IMR-90 (cell line): ENCODE measurements around the gene CACNA1F. TPM values are rescaled to one million over a fixed set of nuclear protein-coding genes. Genes with fewer than 3 reads are reported as not detected.

Source experiments
- ATAC-seq: fragments of 200-7000 bp; cut with Tn5 transposase; 2 replicates; pipeline ENCODE4 v1.9.1; 2020; ENCODE audit warnings: low read depth, mild to moderate bottlenecking, moderate library complexity
- BruUV-seq: library from RNA; stranded (reverse); fragments of 400-500 nt; replicated peaks from 2 replicates; lab custom pipeline; 2021; lab: Mats Ljungman, UMichigan
- CTCF ChIA-PET: fragments of 300-600 bp; formaldehyde crosslinking; extraction: SDS; loops from one replicate; lab custom pipeline; 2021; ENCODE audit warnings: antibody characterized with exemption; lab: Yijun Ruan, JAX
- POLR2A ChIA-PET: fragments of 300-600 bp; sonication (Branson Sonifier 250); formaldehyde crosslinking; loops from one replicate; lab custom pipeline; 2022; ENCODE audit warnings: antibody characterized with exemption; ENCODE audit not compliant: unreplicated experiment; lab: Charles Lee
- DNase-seq: peaks from one replicate; pipeline ENCODE4 v3.0.0; 2013
- H2AFZ ChIP-seq: replicated peaks from 2 replicates; pipeline ENCODE3; 2013; ENCODE audit warnings: low read length, mild to moderate bottlenecking; ENCODE audit not compliant: poor library complexity
- H2AK5ac ChIP-seq: 2 replicates; pipeline ENCODE4 v1.6.1; 2013; ENCODE audit warnings: low read depth, low read length, inconsistent platforms
- H2AK9ac ChIP-seq: replicated peaks from 2 replicates; pipeline ENCODE3; 2013; ENCODE audit warnings: mild to moderate bottlenecking, low read depth, low read length, moderate library complexity; ENCODE audit not compliant: poor library complexity
- H2BK120ac ChIP-seq: 2 replicates; pipeline ENCODE4 v1.6.1; 2013; ENCODE audit warnings: low read depth, low read length, inconsistent platforms
- H2BK15ac ChIP-seq: 3 replicates; pipeline ENCODE4 v1.6.1; 2013; ENCODE audit warnings: low read depth, low read length, inconsistent platforms
- H2BK20ac ChIP-seq: 2 replicates; pipeline ENCODE4 v1.6.1; 2013; ENCODE audit warnings: low read depth, mild to moderate bottlenecking, inconsistent platforms, low read length, moderate library complexity
- H2BK5ac ChIP-seq: 2 replicates; pipeline ENCODE4 v1.6.1; 2013; ENCODE audit warnings: mild to moderate bottlenecking, low read depth, low read length, inconsistent platforms; ENCODE audit not compliant: poor library complexity, severe bottlenecking
- H3K14ac ChIP-seq: replicated peaks from 2 replicates; pipeline ENCODE4 v1.6.1; 2013; ENCODE audit warnings: low read depth, low read length, inconsistent platforms
- H3K18ac ChIP-seq: 2 replicates; pipeline ENCODE4 v1.6.1; 2013; ENCODE audit warnings: low read depth, low read length, control low read depth
- H3K23ac ChIP-seq: 2 replicates; pipeline ENCODE4 v1.6.1; 2013; ENCODE audit warnings: low read depth, low read length, inconsistent platforms
- H3K27ac ChIP-seq: 2 replicates; pipeline ENCODE4 v1.5.1; 2013; ENCODE audit warnings: mild to moderate bottlenecking, control low read depth, low read length; ENCODE audit not compliant: insufficient read depth
- H3K27me3 ChIP-seq: 2 replicates; pipeline ENCODE4 v1.6.1; 2013; ENCODE audit warnings: low read length; ENCODE audit not compliant: control insufficient read depth, insufficient read depth
- H3K36me3 ChIP-seq: 2 replicates; pipeline ENCODE4 v1.6.1; 2013; ENCODE audit warnings: low read length, mixed read lengths; ENCODE audit not compliant: control insufficient read depth, insufficient read depth
- H3K4ac ChIP-seq: 2 replicates; pipeline ENCODE4 v1.6.1; 2013; ENCODE audit warnings: low read depth, low read length, inconsistent platforms
- H3K4me1 ChIP-seq: 2 replicates; pipeline ENCODE4 v1.6.1; 2013; ENCODE audit warnings: low read length, mixed read lengths; ENCODE audit not compliant: control insufficient read depth, insufficient read depth
- H3K4me2 ChIP-seq: 2 replicates; pipeline ENCODE4 v1.6.1; 2013; ENCODE audit warnings: low read depth, mild to moderate bottlenecking, control low read depth, low read length, moderate library complexity
- H3K4me3 ChIP-seq: 2 replicates; pipeline ENCODE4 v1.5.1; 2013; ENCODE audit warnings: low read depth, mild to moderate bottlenecking, control low read depth, low read length, moderate library complexity; ENCODE audit not compliant: insufficient read depth
- H3K56ac ChIP-seq: 2 replicates; pipeline ENCODE4 v1.6.1; 2013; ENCODE audit warnings: low read length, inconsistent platforms; ENCODE audit not compliant: insufficient read depth; ENCODE audit errors: extremely low read depth
- H3K79me1 ChIP-seq, 2 experiments: 2 replicates each; pipeline ENCODE4 v1.6.1; 2013; ENCODE audit warnings: low read length in 2 of 2, inconsistent platforms in 1 of 2, low read depth in 1 of 2
- H3K9ac ChIP-seq: 2 replicates; pipeline ENCODE4 v1.6.1; 2013; ENCODE audit warnings: low read depth, low read length, control low read depth
- H3K9me1 ChIP-seq: 2 replicates; pipeline ENCODE4 v1.6.1; 2013; ENCODE audit warnings: low read length, inconsistent platforms; ENCODE audit not compliant: insufficient read depth
- H3K9me3 ChIP-seq: 2 replicates; pipeline ENCODE4 v1.6.1; 2013; ENCODE audit warnings: low read length; ENCODE audit not compliant: control insufficient read depth, insufficient read depth
- H4K20me1 ChIP-seq: 2 replicates; pipeline ENCODE4 v1.6.1; 2013; ENCODE audit warnings: low read length, inconsistent platforms; ENCODE audit not compliant: insufficient read depth
- H4K5ac ChIP-seq: 2 replicates; pipeline ENCODE4 v1.6.1; 2013; ENCODE audit warnings: mild to moderate bottlenecking, low read depth, low read length, control low read depth
- H4K8ac ChIP-seq, 2 experiments: 2 replicates each; pipeline ENCODE4 v1.6.1; 2013; ENCODE audit warnings: low read depth in 2 of 2, low read length in 2 of 2, control low read depth in 1 of 2, inconsistent platforms in 1 of 2
- H4K91ac ChIP-seq: 2 replicates; pipeline ENCODE4 v1.6.1; 2013; ENCODE audit warnings: low read depth, low read length, inconsistent platforms; ENCODE audit not compliant: insufficient read depth
- BHLHE40 ChIP-seq: fragments of 150-350 bp; IDR thresholded peaks from 2 replicates; pipeline ENCODE4 v1.6.1; 2016; ENCODE audit warnings: mild to moderate bottlenecking, low read depth, low read length
- CEBPB ChIP-seq: IDR thresholded peaks from 2 replicates; pipeline ENCODE4 v1.6.1; 2012; ENCODE audit warnings: low read depth, low read length, improper control_type of control experiment
- CHD1 ChIP-seq: IDR thresholded peaks from 2 replicates; pipeline ENCODE4 v1.6.1; 2012; ENCODE audit warnings: low read depth, low read length, improper control_type of control experiment
- FOS ChIP-seq: fragments of 150-350 bp; IDR thresholded peaks from 2 replicates; pipeline ENCODE4 v1.6.1; 2016; ENCODE audit warnings: low read depth, low read length
- MAFK ChIP-seq: IDR thresholded peaks from 2 replicates; pipeline ENCODE4 v1.6.1; 2012; ENCODE audit warnings: low read depth, low read length, improper control_type of control experiment
- MAZ ChIP-seq: IDR thresholded peaks from 2 replicates; pipeline ENCODE4 v1.6.1; 2012; ENCODE audit warnings: low read depth, mild to moderate bottlenecking, low read length, improper control_type of control experiment, moderate library complexity, borderline replicate concordance
- MXI1 ChIP-seq: IDR thresholded peaks from 2 replicates; pipeline ENCODE4 v1.6.1; 2012; ENCODE audit warnings: low read depth, mild to moderate bottlenecking, low read length, moderate library complexity, borderline replicate concordance
- NFE2L2 ChIP-seq: fragments of 150-350 bp; IDR thresholded peaks from 2 replicates; pipeline ENCODE4 v1.6.1; 2016; ENCODE audit warnings: low read depth, mild to moderate bottlenecking, low read length
- POLR2A ChIP-seq: IDR thresholded peaks from 2 replicates; pipeline ENCODE4 v1.6.1; 2012; ENCODE audit warnings: mild to moderate bottlenecking, low read depth, low read length
- RAD21 ChIP-seq: IDR thresholded peaks from 2 replicates; pipeline ENCODE4 v1.6.1; 2012; ENCODE audit warnings: low read length, improper control_type of control experiment
- RCOR1 ChIP-seq: IDR thresholded peaks from 2 replicates; pipeline ENCODE4 v1.6.1; 2012; ENCODE audit warnings: mild to moderate bottlenecking, low read length, improper control_type of control experiment; ENCODE audit not compliant: insufficient replicate concordance
- RFX5 ChIP-seq: IDR thresholded peaks from 2 replicates; pipeline ENCODE4 v1.8.0; 2012; ENCODE audit warnings: low read depth, mild to moderate bottlenecking, low read length, moderate library complexity
- WGBS, 2 experiments: methylation state at CpG; one replicate each; pipeline versions ENCODE4 v1.1.5 to v1.1.7; 2013; ENCODE audit warnings: missing lambda C conversion rate in 2 of 2; ENCODE audit not compliant: insufficient read length in 1 of 2; ENCODE audit errors: extremely low coverage in 2 of 2; 5-methylcytosine and 5-hydroxymethylcytosine counted together
- dilution Hi-C: fragments of 300-500 bp; cut with HindIII; formaldehyde crosslinking; loops from one replicate; pipeline ENCODE4 v1.14.3; 2018; ENCODE audit warnings: low sequenced_read_pairs; ENCODE audit not compliant: unreplicated experiment
- in situ Hi-C: fragments of 300-500 bp; cut with MboI; formaldehyde crosslinking; loops from 3 replicates; pipeline ENCODE4 v1.14.3; 2019; ENCODE audit warnings: low sequenced_read_pairs, inconsistent platforms, mixed read lengths
- intact Hi-C: fragments of 100-400 bp; cut with micrococcal nuclease; formaldehyde crosslinking; loops from 2 replicates; pipeline ENCODE4 v1.10.0; 2022
- polyA plus RNA-seq, 3 experiments: library from polyadenylated mRNA; depleted of rRNA; stranded (reverse); fragments of >200 nt; gene quantifications; 2 replicates each; pipeline ENCODE4 v1.2.3, GENCODE V29; 2012; ENCODE audit warnings: low replicate concordance in 1 of 3
- total RNA-seq: library from RNA; depleted of rRNA; stranded (reverse); fragments of >200 nt; gene quantifications from 2 replicates; pipeline ENCODE4 v1.2.3, GENCODE V29; 2012
- TF ChIP-seq, protein P1 (sequence below): conservative IDR thresholded peaks from 2 replicates; pipeline ENCODE4 v1.5.1; 2012; ENCODE audit warnings: mild to moderate bottlenecking, low read depth, low read length, improper control_type of control experiment
- TF ChIP-seq, protein P2 (sequence below): fragments of 150-350 bp; IDR thresholded peaks from 2 replicates; pipeline ENCODE4 v1.6.1; 2017; ENCODE audit warnings: mild to moderate bottlenecking, antibody characterized with exemption, low read length, low read depth
- TF ChIP-seq, protein P3 (sequence below): fragments of 150-350 bp; IDR thresholded peaks from 2 replicates; pipeline ENCODE4 v1.6.1; 2016; ENCODE audit warnings: low read depth, mild to moderate bottlenecking, low read length, moderate library complexity, borderline replicate concordance

Gene CACNA1F
- total and polyA plus RNA-seq, 2 of the 4 experiments (the other 2 are of a cell fraction), result not detected

DNA sequence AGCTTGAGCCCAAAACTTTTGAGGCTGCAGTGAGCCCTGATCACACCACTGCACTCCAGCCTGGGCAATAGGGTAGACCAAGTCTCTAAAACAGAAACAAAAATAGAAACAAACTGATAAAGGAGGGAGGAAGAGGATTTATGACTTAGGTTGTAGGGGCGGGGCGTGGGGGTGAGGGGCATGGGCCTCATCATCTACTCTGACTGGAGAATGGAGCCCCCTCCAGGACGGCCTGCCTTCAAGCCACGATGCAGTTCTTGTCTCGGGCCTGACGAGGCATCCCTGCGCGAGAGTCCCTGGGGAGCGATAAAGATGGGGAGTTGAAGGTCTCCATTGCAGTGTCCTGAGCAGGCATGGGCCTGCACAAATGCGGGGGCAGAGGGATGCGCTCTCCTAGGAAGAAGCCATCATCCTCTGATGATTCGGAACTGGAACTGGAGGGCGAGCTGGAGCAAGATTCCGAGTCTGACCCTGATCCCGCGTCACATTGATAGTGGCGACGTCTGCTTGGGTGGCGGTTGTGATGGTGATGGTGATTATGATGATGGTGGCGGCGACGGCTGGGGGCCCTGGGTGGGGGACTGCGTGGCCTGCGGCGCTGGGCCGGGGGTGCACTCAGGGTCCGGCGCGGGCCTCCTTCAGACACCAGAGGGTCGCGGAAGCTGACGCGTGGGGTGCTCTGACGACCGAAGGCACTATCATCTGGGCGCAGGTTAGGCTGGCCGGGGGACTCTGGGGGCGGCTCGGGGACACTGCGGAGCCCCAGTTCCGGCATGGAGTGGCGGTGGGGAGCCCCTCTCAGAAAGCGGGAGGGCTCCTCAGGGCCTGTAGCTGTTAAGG, 57.5 kb downstream of the CACNA1F start:
- Histone ChIP-seq H4K91ac (no peak overlapping the region), H3K4me2 (no peak overlapping the region), H3K14ac (no peak overlapping the region), H3K18ac (no peak overlapping the region), H2BK120ac (no peak overlapping the region), H4K8ac (no peak overlapping the region), H3K9me1 (0 out of 2 replicates have a peak, but pooled peaks cover 5% of the 10 kb centered on the region), H3K79me1 (peaks cover 17 to 19% of the 10 kb centered on the region in 2 experiments), H3K27ac (no peak overlapping the region), H2AFZ (no peak overlapping the region), H3K9me3 (no peaks in the 10 kb centered on the region; the same call in 1 of the 2 replicates), H3K4me3 (no peak overlapping the region), H4K20me1 (no peaks in the 10 kb centered on the region; the same call in 1 of the 2 replicates), H2AK9ac (no peak overlapping the region), H3K27me3 (no peaks in the 10 kb centered on the region), H2BK15ac (no peak overlapping the region), H2AK5ac (no peak overlapping the region), H3K56ac (no peak overlapping the region), H2BK20ac (no peak overlapping the region), H3K36me3 (peaks cover 23% of the 10 kb centered on the region), H3K4me1 (peaks cover 2% of the 10 kb centered on the region), H4K5ac (no peak overlapping the region), H3K23ac (no peak overlapping the region), H2BK5ac (no peak overlapping the region), H3K9ac (no peak overlapping the region), H3K4ac (no peak overlapping the region)
- no TSS peak for BruUV-seq
- ATAC-seq (no peak), DNase-seq (no peak)
- ChIA-PET CTCF (no interaction called here), POLR2A (no interaction called here)
- dilution Hi-C loops, result no loop called here
- intact Hi-C loops, result no loop called here
- in situ Hi-C loops, result no loop called here
- 86% methylated on average over 21 of the region's 43 CpGs; no CpG with 5 or more reads in 1 of the 2 experiments for WGBS, 2 experiments
- no peak for TF ChIP-seq NFE2L2
- TF ChIP-seq, protein P1, sequence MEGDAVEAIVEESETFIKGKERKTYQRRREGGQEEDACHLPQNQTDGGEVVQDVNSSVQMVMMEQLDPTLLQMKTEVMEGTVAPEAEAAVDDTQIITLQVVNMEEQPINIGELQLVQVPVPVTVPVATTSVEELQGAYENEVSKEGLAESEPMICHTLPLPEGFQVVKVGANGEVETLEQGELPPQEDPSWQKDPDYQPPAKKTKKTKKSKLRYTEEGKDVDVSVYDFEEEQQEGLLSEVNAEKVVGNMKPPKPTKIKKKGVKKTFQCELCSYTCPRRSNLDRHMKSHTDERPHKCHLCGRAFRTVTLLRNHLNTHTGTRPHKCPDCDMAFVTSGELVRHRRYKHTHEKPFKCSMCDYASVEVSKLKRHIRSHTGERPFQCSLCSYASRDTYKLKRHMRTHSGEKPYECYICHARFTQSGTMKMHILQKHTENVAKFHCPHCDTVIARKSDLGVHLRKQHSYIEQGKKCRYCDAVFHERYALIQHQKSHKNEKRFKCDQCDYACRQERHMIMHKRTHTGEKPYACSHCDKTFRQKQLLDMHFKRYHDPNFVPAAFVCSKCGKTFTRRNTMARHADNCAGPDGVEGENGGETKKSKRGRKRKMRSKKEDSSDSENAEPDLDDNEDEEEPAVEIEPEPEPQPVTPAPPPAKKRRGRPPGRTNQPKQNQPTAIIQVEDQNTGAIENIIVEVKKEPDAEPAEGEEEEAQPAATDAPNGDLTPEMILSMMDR, result no peak
- no peak for TF ChIP-seq POLR2A
- no peak for TF ChIP-seq MXI1
- TF ChIP-seq, protein P2, sequence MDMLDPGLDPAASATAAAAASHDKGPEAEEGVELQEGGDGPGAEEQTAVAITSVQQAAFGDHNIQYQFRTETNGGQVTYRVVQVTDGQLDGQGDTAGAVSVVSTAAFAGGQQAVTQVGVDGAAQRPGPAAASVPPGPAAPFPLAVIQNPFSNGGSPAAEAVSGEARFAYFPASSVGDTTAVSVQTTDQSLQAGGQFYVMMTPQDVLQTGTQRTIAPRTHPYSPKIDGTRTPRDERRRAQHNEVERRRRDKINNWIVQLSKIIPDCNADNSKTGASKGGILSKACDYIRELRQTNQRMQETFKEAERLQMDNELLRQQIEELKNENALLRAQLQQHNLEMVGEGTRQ, result no peak
- TF ChIP-seq MAZ, result no peak
- no peak for TF ChIP-seq RFX5
- no peak for TF ChIP-seq CHD1
- TF ChIP-seq RAD21, result no peak
- no peak for TF ChIP-seq CEBPB
- no peak for TF ChIP-seq FOS
- TF ChIP-seq, protein P3, sequence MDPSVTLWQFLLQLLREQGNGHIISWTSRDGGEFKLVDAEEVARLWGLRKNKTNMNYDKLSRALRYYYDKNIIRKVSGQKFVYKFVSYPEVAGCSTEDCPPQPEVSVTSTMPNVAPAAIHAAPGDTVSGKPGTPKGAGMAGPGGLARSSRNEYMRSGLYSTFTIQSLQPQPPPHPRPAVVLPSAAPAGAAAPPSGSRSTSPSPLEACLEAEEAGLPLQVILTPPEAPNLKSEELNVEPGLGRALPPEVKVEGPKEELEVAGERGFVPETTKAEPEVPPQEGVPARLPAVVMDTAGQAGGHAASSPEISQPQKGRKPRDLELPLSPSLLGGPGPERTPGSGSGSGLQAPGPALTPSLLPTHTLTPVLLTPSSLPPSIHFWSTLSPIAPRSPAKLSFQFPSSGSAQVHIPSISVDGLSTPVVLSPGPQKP, result no peak
- TF ChIP-seq MAFK, result no peak
- TF ChIP-seq BHLHE40, result no peak
- no peak for TF ChIP-seq RCOR1
